ENCODE measurements around the gene SERINC1.
A peak's percentile ranks its signal among the peaks of the same experiment; 100 is the strongest.
"Not testable (repeated sequence)": the region's sequence is repeated elsewhere in the genome, so short reads cannot be mapped to it uniquely, and the experiment has no call there.

SERINC1 gene

GRCh38 chr6:122471107-122472021, at the start of gene SERINC1:
SERINC1 (minus strand) TSS chr6:122471807; CDS start chr6:122471737, 70 bp downstream.
- DNase-seq (ENCODE audit: low read depth in 1 of 2, low spot score in 1 of 2) = peak; percentile 81 to 88

DNA sequence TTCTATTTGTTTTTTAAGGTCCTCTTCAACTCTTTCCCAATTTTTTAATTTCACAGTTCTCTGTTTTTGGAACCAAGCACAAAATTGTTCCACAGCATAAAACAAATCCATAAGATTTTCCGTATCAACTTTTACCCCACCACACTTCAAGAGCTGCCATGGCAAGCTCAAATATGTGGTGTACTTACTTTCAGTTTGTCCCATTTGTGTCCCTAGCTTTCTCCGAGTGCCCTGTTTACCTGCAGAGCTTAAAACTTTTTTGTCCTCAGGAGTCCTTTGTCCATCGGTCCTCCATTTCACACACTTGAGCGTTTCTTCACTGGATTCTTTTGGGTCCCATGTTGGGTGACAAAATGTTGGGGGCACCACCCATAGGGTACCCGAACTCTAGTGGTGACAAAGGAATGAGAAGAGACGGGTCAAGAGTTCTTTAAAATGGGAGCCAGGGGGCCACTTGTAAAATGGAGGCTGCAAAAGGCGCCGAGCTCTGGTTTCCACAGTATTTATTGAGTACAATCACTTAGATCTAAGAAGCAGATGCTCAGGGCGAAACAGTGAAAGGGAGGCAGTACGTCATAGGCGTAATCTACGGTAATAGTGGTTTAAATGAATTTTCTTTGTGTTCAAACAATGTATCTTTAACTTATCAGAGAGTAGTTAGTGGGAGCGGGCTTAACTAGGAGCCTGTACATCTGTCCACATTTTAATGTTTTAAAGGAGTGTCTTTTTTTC, 39.8 kb upstream of the SERINC1 start:
- DNase-seq (ENCODE audit: low read depth in 1 of 2, low spot score in 1 of 2) = no peak

GRCh38 chr6:122505170-122505569, 33.6 kb upstream of the SERINC1 start:
- not testable (repeated sequence) for DNase-seq (ENCODE audit: low read depth in 1 of 2, low spot score in 1 of 2)

GRCh38 chr6:122501475-122501874, 29.9 kb upstream of the SERINC1 start:
- no peak for DNase-seq (ENCODE audit: low read depth in 1 of 2, low spot score in 1 of 2)

- DNase-seq (ENCODE audit: low read depth in 1 of 2, low spot score in 1 of 2) = no peak
Measured at GRCh38 chr6:122495612-122496011, 24.0 kb upstream of the SERINC1 start.

GRCh38 chr6:122494665-122495272, 23.2 kb upstream of the SERINC1 start:
- no peak for DNase-seq (ENCODE audit: low read depth in 1 of 2, low spot score in 1 of 2)

DNA sequence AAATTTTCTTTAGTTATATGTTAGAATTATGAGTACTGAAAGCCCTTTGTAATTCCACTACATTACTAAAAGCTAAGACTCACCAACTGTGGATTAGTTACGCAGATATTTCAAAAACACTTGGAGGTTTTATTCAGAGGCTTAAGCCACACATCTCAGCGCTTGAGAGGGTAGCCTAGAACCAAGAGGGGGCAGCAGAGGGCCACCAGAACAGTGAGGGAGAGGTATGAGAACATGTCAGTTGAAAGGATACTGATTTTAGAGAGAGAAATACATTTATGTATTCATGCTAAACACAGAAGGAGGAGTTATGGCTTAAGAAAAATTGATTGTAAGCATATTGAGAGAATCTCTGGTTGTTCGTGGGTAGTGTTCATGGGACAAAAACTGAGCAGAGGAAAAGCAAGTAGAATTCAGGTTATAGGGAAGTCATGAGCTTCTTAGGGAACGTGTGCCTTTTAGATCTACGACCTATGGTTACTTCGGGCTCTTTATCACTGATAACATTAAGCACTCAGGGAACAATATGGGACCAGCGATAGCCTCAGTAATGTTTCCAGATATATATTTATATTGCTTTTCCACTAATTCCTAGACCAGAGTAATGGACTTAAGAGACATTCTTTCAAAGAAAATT, 20.4 kb upstream of the SERINC1 start:
- peak; percentile 26 to 45 for DNase-seq (ENCODE audit: low read depth in 1 of 2, low spot score in 1 of 2)

- no peak for DNase-seq (ENCODE audit: low read depth in 1 of 2, low spot score in 1 of 2)
Measured at GRCh38 chr6:122490607-122491006, 19.0 kb upstream of the SERINC1 start.

- no peak for DNase-seq (ENCODE audit: low read depth in 1 of 2, low spot score in 1 of 2)
Measured at GRCh38 chr6:122484760-122485159, 13.2 kb upstream of the SERINC1 start.

DNA sequence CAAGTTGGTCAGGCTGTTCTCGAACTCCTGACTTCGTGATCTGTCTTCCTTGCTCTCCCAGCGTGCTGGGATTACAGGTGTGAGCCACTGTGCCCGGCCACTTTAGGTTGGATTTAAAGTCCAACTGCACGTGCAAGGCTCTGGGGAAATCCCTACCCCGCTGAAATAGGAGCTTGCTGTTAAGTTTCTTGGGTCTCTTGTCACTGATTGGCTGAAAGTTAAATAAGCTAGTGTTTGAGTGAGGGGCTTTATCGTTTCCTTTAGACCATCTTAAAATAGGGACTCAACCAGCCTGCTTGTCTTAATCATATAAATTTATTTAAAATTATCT, 11.1 kb upstream of the SERINC1 start:
- no peak for DNase-seq (ENCODE audit: low read depth in 1 of 2, low spot score in 1 of 2)

DNA sequence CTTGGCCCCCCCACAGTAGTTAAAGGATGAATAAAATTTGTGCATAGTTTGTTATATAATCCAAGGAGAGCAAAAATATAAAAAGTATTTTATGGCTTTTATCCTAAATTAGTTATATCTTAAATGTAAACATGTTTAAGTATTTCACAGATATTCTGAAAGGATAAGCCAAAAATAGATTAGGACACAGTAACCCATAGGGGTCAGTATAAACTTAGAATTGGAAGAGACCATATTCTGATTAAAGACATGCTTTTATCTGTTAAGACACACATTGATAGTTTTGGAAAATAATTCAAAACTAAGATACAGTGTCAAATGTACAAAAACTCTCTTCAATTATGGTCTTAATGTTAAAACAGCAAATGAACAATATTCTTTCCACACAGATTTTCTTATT, 4.5 kb upstream of the SERINC1 start:
- no peak for DNase-seq (ENCODE audit: low read depth in 1 of 2, low spot score in 1 of 2)

GRCh38 chr6:122472022-122472340, 374 bp upstream of the SERINC1 start:
- no peak for DNase-seq (ENCODE audit: low read depth in 1 of 2, low spot score in 1 of 2)

DNA sequence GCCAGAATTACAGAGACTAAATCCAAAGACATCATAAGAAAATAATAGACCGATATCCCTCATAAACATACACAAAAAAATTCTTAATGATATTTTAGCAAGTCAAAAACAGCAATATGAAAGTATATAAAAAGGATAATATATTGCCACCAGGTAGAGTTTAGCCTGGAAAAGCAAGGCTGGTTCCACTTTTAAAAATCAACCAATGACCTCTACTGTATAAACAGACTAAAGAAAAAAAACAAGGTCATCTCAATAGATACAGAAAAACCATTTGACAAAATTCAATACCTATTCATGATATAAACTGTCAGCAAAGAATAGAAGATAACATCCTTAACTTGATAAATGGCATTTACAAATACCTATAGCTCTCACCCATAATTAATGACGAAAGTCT, 9.7 kb downstream of the SERINC1 start:
- DNase-seq (ENCODE audit: low read depth in 1 of 2, low spot score in 1 of 2) = no peak

- DNase-seq (ENCODE audit: low read depth in 1 of 2, low spot score in 1 of 2) = not testable (repeated sequence)
Measured at GRCh38 chr6:122459865-122460416, 11.7 kb downstream of the SERINC1 start.

GRCh38 chr6:122459240-122459639, 12.4 kb downstream of the SERINC1 start:
- no peak for DNase-seq (ENCODE audit: low read depth in 1 of 2, low spot score in 1 of 2)

GRCh38 chr6:122458087-122458486, 13.5 kb downstream of the SERINC1 start:
- no peak for DNase-seq (ENCODE audit: low read depth in 1 of 2, low spot score in 1 of 2)

DNA sequence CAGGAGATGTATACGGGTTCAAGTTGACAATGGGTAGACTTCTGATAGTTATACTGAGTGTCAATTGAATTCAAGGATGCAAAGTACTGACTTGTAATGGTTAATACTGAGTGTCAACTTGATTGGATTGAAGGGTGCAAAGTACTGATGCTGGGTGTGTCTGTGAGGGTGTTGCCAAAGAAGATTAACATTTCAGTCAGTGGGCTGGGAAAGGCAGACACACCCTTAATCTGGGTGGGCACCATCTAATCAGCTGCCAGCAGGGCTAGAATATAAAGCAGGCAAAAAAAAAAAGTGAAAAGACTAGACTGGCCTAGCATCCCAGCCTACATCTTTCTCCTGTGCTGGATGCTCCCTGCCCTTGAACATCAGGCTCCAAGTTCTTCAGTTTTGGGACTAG, 16.5 kb downstream of the SERINC1 start:
- not testable (repeated sequence) for DNase-seq (ENCODE audit: low read depth in 1 of 2, low spot score in 1 of 2)

- no peak for DNase-seq (ENCODE audit: low read depth in 1 of 2, low spot score in 1 of 2)
Measured at GRCh38 chr6:122454673-122455072, 16.9 kb downstream of the SERINC1 start.

DNA sequence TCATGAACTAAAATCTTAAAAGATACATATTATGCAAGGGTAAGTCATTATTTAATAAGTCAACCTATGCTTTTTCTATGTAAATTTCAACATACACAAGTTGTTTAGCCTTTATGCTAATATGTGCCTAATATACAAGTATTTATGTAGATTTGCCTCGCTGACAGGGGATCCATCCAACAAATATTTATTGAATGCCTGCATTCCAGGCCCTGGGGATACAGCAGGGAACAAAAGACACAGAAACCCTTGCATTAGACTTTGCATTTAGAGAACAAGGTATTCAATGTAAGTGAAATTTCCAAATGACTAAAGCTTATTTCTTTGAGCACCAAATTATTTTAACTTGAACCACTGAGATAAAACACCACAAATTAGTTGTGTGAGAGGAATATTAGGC, 19.1 kb downstream of the SERINC1 start:
- DNase-seq (ENCODE audit: low read depth in 1 of 2, low spot score in 1 of 2) = no peak

GRCh38 chr6:122449069-122449468, 22.5 kb downstream of the SERINC1 start:
- DNase-seq (ENCODE audit: low read depth in 1 of 2, low spot score in 1 of 2) = no peak

DNA sequence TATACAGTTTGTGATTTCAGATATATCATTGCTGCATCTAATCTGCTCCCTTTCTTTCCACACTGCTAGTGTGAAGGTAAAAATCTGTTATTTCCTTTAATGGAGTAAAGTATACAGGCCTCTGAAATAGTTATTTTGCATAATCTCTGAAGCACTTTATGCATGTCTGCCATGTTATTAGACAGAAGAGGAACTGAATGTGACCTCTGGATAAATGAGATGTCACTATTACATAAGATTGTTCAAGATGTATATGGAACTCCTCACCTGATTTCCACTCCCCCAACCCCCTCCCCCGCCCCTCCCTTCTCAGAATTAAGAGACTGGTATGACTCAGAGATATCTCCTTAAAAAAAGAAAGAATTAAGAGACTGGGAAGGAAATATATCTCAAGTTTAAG, 26.3 kb downstream of the SERINC1 start:
- no peak for DNase-seq (ENCODE audit: low read depth in 1 of 2, low spot score in 1 of 2)

All from activated CD4-positive, alpha-beta T cell treated with anti-CD3 and anti-CD28 coated beads, Interleukin-2, amount 50 U/mL, for 24 hours (primary cell).